A673 (cell line): ENCODE results near the gene AJAP1. TPM values are rescaled to one million over a fixed set of nuclear protein-coding genes. Genes with fewer than 3 reads are reported as not detected.

Source experiments
- BruUV-seq: library from RNA; stranded (reverse); fragments of 400-500 nt; replicated peaks from 2 replicates; lab custom pipeline; 2021; lab: Mats Ljungman, UMichigan
- CTCF ChIA-PET: fragments of 300-600 bp; sonication (Branson Sonifier 250); formaldehyde crosslinking; loops from one replicate; lab custom pipeline; 2022; ENCODE audit warnings: antibody characterized with exemption; lab: Charles Lee
- POLR2A ChIA-PET: fragments of 300-600 bp; sonication (Branson Sonifier 250); formaldehyde crosslinking; loops from one replicate; lab custom pipeline; 2022; ENCODE audit warnings: antibody characterized with exemption; ENCODE audit not compliant: low non-redundant PET; lab: Charles Lee
- DNase-seq: peaks from one replicate; pipeline ENCODE4 v3.0.0-alpha.2; 2015; ENCODE audit warnings: low spot score
- H3K27ac ChIP-seq: fragments of 200-600 bp; sonication (generic); 2 replicates; pipeline ENCODE4 v1.5.1; 2016; ENCODE audit warnings: mixed run types, low read depth, mild to moderate bottlenecking, mixed read lengths, antibody characterized with exemption, low read length; ENCODE audit not compliant: poor library complexity, severe bottlenecking
- H3K27me3 ChIP-seq: fragments of 200-600 bp; sonication (generic); replicated peaks from 2 replicates; pipeline ENCODE4 v1.6.1; 2017; ENCODE audit warnings: mixed run types, low read depth, mild to moderate bottlenecking, mixed read lengths, antibody characterized with exemption, low read length; ENCODE audit not compliant: insufficient read depth, poor library complexity
- H3K36me3 ChIP-seq: fragments of 200-600 bp; sonication (generic); 2 replicates; pipeline ENCODE4 v1.6.1; 2016; ENCODE audit warnings: mixed run types, mild to moderate bottlenecking, mixed read lengths, antibody characterized with exemption, low read length; ENCODE audit not compliant: insufficient read depth, poor library complexity, severe bottlenecking
- H3K4me1 ChIP-seq: fragments of 200-600 bp; sonication (generic); 2 replicates; pipeline ENCODE4 v1.6.1; 2017; ENCODE audit warnings: mixed run types, mild to moderate bottlenecking, mixed read lengths, antibody characterized with exemption, low read length; ENCODE audit not compliant: insufficient read depth, poor library complexity, severe bottlenecking
- H3K4me3 ChIP-seq: fragments of 200-600 bp; sonication (generic); 2 replicates; pipeline ENCODE4 v1.5.1; 2016; ENCODE audit warnings: low read depth, mixed run types, mild to moderate bottlenecking, mixed read lengths, low read length; ENCODE audit not compliant: poor library complexity, severe bottlenecking
- H3K9me3 ChIP-seq: fragments of 200-600 bp; sonication (generic); 2 replicates; pipeline ENCODE4 v1.6.1; 2016; ENCODE audit warnings: mixed run types, low read depth, mild to moderate bottlenecking, mixed read lengths, antibody characterized with exemption, low read length; ENCODE audit not compliant: poor library complexity, severe bottlenecking
- CTCF ChIP-seq: fragments of 300-800, 200-600 bp; sonication (generic); conservative IDR thresholded peaks from 2 replicates; pipeline ENCODE4 v1.5.1; 2017; ENCODE audit warnings: low read depth, mild to moderate bottlenecking, antibody characterized with exemption, low read length, moderate library complexity, mixed read lengths
- EZH2 ChIP-seq: fragments of 200-600 bp; sonication (generic); IDR thresholded peaks from 2 replicates; pipeline ENCODE4 v1.6.1; 2017; ENCODE audit warnings: borderline replicate concordance, low read depth, mild to moderate bottlenecking, mixed read lengths, antibody characterized with exemption, low read length; ENCODE audit not compliant: poor library complexity, severe bottlenecking
- intact Hi-C: fragments of 100-400 bp; cut with micrococcal nuclease; formaldehyde crosslinking; loops from one replicate; pipeline ENCODE4 v1.10.0; 2022; ENCODE audit not compliant: unreplicated experiment
- total RNA-seq: library from RNA; stranded (reverse); gene quantifications from 2 replicates; pipeline ENCODE4 v1.2.3, GENCODE V29; 2021

The AJAP1 gene
- total RNA-seq, 1 experiment from 2014 or later: not detected

GRCh38 chr1:4760088-4760487 is 105.7 kb downstream of the AJAP1 start:
- DNase-seq: no peak
- Histone ChIP-seq H3K9me3 (no peaks in the 10 kb centered on the region), H3K4me1 (no peaks in the 10 kb centered on the region), H3K4me3 (no peak overlapping the region), H3K27me3 (no peaks in the 10 kb centered on the region), H3K27ac (no peak overlapping the region), H3K36me3 (no peaks in the 10 kb centered on the region)
- intact Hi-C loops: no loop called here
- POLR2A ChIA-PET: no interaction called here
- BruUV-seq: no TSS peak
- CTCF ChIA-PET: no interaction called here
- TF ChIP-seq EZH2: no peak
- no peak for TF ChIP-seq CTCF

- Histone ChIP-seq H3K36me3 (no peaks in the 10 kb centered on the region), H3K4me3 (no peak overlapping the region), H3K9me3 (no peaks in the 10 kb centered on the region), H3K27ac (no peak overlapping the region), H3K27me3 (no peaks in the 10 kb centered on the region), H3K4me1 (no peaks in the 10 kb centered on the region)
- TF ChIP-seq EZH2: no peak
- no peak for TF ChIP-seq CTCF
- DNase-seq: no peak
- POLR2A ChIA-PET: no interaction called here
- intact Hi-C loops: no loop called here
- CTCF ChIA-PET: no interaction called here
- BruUV-seq: no TSS peak
Observed at GRCh38 chr1:4761324-4761723, 106.9 kb downstream of the AJAP1 start.

- Histone ChIP-seq H3K27ac (no peak overlapping the region), H3K9me3 (no peaks in the 10 kb centered on the region), H3K27me3 (no peaks in the 10 kb centered on the region), H3K4me3 (no peak overlapping the region), H3K4me1 (no peaks in the 10 kb centered on the region), H3K36me3 (no peaks in the 10 kb centered on the region)
- no TSS peak for BruUV-seq
- TF ChIP-seq EZH2 (no peak), CTCF (no peak)
- intact Hi-C loops: no loop called here
- POLR2A ChIA-PET: no interaction called here
- CTCF ChIA-PET: no interaction called here
- DNase-seq: no peak
Observed at GRCh38 chr1:4762146-4762545, 107.7 kb downstream of the AJAP1 start.
